ENCODE data around the gene MMP15.

The MMP15 gene

DNA sequence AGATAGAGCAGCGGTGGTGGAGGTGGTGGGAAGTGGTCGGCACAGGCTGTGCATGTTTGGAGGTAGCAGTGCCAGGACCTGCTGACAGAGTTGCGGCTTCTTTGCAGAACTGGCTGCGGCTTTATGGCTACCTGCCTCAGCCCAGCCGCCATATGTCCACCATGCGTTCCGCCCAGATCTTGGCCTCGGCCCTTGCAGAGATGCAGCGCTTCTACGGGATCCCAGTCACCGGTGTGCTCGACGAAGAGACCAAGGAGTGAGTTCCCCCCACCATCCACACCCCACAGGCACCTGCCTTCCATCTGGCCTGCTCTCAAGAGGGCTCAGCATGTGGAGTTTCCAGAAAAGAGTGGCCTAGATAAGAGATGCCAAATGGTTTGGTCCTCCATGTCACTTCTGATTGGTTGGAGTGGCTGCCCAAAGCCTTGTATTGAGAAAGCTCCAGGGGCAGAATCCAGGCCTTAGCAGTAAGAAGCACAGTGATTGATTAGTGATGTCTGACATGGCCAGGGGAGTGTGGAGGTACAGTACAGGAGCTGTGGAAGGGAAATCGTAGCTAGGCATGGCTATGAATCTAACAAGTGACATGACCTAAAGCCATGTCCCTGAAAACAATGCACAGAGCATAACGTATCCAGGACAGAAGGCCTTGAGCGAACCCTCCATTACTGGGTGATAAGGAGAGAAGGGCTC, 12.0 kb downstream of the MMP15 start:
- no peak for DNase-seq

DNA sequence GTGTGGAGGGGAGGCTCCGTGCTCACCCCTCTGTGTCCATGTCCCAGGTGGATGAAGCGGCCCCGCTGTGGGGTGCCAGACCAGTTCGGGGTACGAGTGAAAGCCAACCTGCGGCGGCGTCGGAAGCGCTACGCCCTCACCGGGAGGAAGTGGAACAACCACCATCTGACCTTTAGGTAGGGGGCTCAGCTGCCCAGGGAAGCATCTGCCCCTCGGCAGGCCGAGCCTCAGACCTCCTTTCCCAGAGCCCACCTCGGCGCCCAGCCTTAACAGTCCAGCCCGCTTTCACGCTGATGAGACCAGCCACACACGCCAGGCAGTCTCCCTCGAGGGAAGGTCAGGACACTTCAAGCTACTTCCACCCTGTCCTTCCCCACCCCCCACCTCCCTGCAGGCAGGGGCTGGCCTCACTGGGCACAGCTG, 12.7 kb downstream of the MMP15 start:
- no peak for DNase-seq

DNA sequence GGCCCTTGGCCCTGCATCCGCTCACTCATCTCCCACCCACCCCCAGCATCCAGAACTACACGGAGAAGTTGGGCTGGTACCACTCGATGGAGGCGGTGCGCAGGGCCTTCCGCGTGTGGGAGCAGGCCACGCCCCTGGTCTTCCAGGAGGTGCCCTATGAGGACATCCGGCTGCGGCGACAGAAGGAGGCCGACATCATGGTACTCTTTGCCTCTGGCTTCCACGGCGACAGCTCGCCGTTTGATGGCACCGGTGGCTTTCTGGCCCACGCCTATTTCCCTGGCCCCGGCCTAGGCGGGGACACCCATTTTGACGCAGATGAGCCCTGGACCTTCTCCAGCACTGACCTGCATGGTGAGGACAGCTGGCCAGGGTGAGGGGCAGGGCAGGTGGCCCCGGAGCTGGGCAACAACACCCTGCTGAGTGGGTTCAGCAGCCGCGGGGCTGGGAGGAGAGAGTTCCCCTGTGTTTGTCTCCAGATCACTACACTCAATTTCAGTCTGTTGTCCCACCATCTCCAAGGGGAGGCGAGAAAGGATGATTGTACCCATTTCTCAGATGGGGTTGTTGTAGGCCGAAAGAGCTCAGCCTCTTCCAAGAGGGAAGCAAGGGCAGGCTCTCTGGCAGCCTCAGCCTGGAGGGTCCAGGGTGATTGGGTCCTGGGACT, 14.4 kb downstream of the MMP15 start:
- DNase-seq = no peak

DNA sequence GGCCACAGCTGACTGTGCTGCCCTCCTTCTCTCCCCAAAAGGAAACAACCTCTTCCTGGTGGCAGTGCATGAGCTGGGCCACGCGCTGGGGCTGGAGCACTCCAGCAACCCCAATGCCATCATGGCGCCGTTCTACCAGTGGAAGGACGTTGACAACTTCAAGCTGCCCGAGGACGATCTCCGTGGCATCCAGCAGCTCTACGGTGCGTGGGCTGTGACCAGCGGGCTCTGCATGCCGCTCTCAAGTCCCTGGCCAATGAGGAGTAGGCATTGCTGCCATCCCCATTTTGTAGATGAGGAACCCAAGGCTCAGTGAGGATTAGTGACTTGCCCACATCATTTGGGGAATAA, 14.9 kb downstream of the MMP15 start:
- DNase-seq = no peak

DNA sequence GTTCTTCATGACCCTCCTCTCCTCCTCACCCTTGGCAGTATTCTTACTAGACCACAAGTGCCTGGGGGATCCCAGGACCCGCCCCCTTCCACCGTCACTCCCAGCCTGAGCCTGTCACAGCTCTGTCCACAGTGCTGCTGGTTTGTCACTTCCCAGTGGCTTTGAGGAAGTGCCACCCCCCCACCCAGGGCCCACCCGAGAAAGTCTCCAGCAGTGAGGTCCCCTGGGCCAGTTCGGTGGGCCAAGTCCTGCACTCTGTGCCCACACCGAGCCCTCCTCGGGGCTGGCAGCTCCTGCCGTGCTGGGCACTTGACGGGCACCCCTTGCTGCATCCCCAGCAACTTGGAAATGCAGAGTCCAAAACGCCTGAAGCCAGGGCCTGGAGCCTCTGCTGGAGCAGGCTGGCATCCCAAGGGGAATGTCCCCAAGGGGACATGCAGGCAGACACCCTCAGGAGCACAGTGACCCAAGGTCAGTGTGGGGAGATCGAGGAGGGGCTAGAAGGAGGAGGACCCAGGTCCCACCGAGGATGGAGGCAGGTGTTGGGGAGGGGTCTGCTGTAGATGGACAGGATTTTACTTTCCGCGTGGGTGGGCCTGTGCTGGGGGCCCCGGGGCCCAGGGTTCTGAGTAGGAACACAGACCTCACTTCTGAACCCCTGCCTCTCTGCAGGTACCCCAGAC, 15.5 kb downstream of the MMP15 start:
- DNase-seq = no peak

DNA sequence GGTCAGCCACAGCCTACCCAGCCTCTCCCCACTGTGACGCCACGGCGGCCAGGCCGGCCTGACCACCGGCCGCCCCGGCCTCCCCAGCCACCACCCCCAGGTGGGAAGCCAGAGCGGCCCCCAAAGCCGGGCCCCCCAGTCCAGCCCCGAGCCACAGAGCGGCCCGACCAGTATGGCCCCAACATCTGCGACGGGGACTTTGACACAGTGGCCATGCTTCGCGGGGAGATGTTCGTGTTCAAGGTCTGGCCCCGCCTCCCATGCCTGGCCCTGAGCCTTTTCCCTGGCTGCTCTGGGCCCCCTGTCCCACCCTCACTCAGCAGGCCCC, 16.0 kb downstream of the MMP15 start:
- no peak for DNase-seq

DNA sequence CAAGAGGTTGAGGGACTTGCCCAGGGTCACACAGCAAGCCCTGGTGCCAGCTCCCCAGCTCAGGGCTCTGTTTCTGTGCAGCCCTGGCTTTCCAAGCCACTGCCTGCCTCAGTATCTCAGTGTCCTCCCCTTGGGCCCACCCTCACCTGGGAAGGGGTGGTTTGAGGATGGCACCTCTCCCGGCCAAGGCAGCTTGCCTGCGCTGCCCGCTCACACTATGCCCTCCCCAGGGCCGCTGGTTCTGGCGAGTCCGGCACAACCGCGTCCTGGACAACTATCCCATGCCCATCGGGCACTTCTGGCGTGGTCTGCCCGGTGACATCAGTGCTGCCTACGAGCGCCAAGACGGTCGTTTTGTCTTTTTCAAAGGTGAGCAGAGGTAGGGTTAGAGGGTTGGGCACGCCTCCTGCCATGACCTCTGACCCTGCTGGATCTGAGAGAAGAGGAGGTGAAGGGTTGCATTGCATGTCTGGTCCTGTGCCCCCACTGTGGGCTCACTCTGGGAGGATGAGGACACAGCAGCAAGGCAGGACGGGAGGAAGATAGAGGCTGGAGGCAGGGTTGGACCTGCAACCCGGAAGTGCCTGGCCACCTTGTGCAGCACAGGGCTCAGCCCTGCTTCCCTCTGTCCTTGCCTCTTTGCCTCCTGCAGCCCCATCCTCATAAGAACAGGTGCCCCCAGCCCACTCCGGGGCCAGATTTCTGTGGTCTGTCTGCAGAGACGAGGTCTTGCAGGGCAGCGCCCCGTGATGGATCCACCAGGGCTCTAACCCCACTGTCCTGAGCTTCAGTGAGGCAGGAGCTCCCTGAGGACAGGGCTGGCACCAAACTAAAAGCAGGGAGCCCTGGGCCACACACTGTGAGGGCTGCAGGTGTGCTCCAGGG, 16.7 kb downstream of the MMP15 start:
- DNase-seq = no peak

DNA sequence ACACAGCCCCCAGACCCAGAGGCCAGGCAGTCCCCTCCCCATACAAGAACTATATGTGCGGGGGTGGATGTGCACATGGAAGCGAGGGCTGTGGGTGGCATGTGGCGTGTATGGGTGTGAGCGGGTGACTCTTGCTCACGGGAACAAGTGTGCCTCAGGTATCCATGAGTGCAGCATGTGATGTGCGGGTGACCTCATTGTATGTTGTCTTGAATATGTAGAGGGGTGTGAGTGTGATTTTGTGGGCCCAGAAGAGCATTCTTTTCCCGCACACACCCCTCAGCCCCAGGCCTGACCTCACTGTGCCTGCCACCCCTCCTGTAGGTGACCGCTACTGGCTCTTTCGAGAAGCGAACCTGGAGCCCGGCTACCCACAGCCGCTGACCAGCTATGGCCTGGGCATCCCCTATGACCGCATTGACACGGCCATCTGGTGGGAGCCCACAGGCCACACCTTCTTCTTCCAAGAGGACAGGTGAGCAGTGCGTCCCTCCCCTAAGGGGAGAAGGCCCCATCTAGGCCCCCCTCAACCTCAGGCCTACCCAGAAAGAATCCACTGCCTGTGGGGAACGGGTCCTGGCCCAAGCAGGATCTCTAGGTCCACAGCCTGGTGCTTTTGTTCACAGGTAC, 17.4 kb downstream of the MMP15 start:
- DNase-seq = no peak

DNA sequence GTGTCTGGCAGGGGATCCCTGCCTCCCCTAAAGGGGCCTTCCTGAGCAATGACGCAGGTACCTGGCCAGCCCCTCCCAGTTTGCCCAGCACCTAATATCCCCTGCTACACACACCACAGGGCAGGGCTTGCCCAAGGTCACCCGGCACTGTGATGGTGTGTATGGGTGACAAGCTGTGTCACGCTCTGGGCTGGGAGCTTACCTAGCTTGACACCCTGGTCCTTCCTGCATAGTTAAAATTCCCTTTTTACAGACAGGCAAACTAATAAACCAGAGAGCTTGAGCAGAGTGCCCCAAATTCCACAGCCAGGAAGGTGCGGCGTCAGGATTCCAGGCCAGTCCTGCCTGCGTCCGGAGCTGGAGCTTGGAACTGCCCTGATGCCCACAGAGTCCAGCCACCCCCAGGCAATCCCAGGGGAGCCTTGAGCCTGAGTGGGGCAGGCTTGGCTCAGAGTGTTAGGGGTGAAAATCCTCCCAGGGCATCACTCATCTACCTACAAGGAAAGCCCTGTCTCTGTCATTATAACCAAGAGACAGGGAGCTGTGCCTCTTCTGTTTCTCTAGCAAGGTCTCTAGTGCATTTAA, 18.1 kb downstream of the MMP15 start:
- no peak for DNase-seq

DNA sequence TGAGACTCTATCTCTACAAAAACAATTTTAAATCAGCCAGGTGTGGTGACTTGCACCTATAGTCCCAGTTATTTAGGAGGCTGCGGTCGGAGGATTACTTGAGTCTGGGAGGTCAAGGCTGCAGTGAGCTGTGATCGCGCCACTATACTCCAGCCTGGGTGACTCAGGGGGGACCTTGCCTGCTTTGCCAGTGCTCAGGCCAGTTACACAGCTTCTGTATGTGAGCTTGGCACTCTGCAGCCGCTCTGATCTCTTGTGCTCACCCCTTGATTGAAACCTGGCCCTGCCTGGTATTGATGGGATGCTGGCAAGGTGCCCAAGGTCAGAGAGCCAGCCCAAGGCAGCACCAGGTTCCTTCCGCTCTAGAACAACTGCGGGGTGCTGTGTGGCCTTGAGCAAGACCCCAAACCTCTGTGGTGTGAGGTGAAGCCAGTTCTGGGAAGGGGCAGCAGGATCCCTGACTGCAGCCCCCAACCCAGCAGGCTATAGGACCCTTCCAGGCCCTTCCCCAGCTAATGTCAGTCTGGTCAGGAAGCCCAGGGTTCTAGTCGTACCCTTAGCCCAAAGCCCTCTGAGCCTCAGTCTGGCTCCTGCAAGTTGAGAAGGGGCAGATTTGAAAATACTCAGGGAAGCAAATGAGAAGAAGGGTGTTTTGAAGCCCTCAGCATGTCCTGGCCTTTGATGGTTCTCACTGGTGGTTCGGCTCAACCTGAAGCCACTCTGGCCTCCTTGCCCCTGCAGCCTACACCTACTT, 18.9 kb downstream of the MMP15 start:
- no peak for DNase-seq

DNA sequence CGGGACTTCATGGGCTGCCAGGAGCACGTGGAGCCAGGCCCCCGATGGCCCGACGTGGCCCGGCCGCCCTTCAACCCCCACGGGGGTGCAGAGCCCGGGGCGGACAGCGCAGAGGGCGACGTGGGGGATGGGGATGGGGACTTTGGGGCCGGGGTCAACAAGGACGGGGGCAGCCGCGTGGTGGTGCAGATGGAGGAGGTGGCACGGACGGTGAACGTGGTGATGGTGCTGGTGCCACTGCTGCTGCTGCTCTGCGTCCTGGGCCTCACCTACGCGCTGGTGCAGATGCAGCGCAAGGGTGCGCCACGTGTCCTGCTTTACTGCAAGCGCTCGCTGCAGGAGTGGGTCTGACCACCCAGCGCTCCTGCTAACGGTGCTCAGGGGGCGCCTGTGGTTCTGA, 19.5 kb downstream of the MMP15 start:
- DNase-seq = no peak

DNA sequence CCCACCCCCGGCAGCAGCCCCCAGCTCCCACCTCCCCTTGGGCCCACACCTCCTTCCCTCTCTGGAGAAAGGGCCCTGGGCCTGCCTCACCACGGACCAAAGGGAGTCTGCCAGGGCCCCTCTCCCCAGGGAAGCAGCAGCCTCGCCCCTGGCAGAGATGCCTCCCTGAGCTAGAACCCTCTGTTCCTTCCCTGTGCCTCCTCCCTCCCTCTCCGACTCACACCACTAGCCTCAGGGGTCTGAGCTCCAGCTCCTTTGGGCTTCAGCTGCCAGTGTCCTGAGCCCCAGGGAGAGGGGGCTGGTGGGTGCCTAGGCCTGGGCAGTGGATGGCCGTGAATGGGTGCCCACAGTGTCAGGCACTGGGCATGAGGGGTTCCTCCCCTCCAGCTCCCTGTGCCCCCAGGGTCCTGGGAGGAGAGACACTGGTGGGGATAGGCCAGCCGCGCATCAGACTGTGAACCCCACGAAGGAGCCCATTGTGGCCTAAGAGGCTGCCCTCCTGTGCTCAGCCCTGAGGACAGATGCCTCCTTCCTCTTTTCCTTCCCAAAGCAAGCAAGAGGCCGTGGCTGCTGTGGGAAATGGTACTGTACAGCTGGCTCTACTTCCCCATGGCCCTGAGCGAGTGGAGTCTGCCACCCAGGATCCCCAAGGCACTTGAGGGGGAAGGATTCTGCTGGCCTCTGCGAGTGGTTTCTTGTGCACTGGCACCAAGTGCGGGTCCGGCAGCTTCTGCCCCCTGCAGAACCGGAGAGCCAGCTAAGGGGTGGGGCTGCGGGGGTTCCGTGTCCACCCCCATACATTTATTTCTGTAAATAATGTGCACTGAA, 20.7 kb downstream of the MMP15 start:
- DNase-seq = no peak

DNA sequence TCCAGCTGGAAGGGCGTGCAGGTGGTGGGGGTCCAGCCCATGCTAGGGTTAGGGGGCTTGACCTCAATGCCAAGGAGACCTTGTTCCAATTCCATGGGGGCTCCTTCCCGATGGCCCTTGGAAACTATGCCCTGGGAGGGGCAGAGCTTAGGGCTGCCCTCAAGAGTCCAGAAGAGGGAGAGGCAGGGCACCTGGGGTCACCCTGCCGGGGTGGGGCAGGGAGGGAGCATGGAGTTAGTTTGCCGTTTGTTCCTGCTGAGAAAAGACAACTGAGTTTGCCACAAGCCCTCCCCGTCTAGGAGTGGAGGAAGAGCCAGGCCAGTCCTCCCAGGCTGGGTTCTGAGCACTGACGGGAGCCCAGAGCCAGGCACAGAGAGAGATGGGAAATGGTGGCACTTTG, 21.4 kb downstream of the MMP15 start:
- no peak for DNase-seq

DNA sequence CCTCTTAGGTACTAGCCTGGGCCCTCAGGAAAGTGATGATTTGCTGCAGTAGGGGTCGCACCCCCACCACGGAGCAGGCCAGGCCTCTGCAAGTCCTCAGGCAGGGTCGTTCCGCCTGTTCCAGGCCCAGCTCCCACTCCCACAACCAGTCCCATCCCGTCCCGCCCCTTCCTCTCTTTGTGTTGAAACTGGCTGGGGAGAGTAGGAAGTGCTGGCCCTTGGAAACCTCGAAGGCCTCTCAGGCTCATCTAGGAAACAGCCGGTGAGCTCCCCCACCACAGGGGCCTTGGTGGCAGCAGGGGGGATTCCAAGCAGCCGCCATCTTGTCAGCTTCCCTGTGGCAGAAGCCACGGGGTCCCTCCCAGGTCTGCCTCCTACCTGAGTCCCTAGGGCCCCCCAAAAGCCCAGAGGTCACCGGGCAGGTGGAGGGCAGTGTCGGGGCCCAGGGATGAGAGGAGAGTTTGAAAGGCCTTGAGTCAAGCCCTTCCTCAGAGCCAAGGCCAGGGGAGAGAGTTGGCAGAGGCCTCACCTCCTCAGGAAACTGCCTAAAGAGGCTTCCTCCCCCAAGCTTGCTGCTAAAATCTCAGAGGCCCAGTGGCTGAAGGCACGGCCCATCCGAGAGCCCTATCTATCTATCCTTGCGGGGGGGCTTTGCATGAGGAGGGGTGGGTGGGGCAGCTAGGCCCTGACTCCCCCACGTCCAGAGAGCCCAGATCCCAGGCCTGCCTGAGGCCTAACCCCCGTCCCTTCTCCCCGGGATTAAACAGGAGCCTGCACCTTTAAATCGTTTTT, 22.2 kb downstream of the MMP15 start:
- DNase-seq = no peak

DNA sequence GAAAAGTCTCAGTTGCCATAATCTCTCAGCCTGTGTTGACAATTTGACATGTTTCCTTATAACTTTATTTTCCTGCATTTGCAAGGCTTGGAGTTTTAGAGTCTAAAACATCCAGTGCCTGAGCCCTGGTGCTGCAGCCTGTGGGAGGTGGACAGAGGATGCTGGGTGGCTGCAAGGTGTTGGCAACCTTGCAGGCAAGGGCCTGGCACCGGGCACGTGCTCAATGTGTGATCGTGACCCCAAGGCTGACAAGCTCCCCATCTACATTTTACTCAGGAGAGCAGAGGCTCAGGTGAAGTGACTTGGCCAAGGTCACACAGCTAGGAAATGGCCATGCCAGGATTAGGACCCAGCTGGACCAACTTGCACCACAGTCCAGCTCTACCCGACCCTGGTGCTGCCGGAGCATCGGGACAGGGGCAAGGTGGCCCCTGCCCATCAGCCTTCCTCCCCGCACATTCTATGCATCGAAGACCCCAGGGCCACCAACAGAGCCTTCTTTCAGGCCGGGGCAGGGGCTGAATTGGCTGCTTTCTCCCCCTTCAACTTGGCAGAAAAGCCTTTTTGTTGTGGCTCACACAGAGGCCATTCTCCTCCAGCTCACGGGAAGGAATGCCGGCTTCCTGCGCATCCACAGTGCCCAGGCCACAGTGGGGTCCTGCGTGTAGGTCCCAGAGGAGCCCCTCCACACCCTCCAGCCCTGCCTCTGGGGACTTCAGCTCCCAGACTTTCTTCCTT, 23.1 kb downstream of the MMP15 start:
- no peak for DNase-seq

DNA sequence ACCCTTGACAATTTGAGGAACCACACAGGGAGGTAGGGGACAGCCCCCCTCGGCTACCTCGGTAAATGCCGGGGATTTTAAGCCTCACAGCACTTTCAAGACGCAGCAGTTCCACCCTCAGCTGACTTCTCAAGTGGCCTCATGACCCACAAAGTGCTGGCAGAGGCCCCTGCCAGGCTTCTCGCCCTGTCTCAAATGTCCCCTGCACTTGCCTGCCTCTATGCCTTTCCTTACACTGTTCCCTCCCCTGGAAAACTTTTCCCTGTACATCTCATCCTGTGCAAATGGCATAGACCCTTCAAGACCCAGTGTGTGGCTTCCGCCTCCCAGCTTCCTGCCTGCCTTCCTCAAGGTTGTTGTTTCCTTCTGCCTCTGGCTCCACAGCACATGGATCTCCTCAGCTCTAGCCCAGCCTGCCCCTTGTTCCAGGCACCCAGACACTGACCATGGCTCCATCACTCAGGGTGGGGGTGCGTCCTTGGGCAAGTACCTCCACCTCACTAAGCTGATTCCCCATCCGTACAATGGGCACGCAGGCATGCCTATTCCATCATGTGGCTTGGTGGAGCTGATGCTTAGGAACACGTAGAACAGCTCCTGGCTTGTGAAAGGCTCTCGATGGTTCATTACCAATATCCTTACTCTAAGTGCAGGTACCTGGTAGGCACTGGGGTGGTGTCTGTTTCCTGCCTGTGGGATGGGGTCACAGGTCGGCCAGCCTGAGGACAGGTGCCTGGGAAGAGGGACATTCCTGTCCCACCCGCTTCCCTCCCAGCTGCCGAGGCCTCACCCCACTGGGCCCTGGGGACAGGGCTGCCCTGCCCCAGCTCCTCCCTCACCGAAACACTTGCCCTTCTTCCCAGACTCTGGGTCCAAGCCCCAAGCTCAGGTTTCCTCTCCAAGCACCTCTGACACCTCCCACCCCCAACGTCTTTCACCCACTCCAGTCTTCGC, 24.0 kb downstream of the MMP15 start:
- no peak for DNase-seq

DNA sequence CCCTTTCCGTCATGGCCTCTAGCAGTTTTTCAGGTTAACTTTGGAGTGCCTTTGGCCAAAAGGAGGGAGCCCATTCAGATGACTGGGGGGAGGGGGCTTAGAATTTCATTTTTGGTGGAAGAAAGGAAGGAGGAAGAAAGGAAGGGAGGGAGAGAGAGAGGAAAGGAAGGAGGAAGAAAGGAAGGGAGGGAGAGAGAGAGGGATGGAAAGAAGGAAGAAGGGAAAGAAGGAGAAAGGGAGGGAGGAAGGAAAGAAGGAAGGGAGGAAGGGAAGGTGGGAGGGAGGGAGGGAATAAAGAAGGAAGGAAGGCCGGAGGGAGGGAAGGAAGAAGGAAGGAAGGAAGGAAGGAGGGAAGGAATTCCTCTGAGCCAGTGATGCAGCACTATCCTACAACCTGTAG, 25.7 kb downstream of the MMP15 start:
- no peak for DNase-seq

All from NCI-H526 treated with DMSO at 0.1 percent for 48 hours (cell line).